Fibroblast of mammary gland (primary cell): ENCODE data around the gene MTRF1L.
"Not testable (repeated sequence)": the region's sequence is repeated elsewhere in the genome, so short reads cannot be mapped to it uniquely, and the experiment has no call there.

Source experiments
- DNase-seq: peaks from one replicate; pipeline ENCODE4 v3.0.0-alpha.2; 2010; ENCODE audit warnings: low read depth
- H3K4me3 ChIP-seq: 2 replicates; pipeline ENCODE4 v1.5.1; 2011; ENCODE audit warnings: low read depth, mild to moderate bottlenecking, low read length, moderate library complexity; ENCODE audit not compliant: control insufficient read depth
- CTCF ChIP-seq: conservative IDR thresholded peaks from 2 replicates; pipeline ENCODE4 v1.5.1; 2011; ENCODE audit warnings: low read depth, low read length, inconsistent platforms; ENCODE audit not compliant: control insufficient read depth, insufficient read depth

The MTRF1L gene

GRCh38 chr6:152976749-152977148 is 25.8 kb downstream of the MTRF1L start:
- H3K4me3 ChIP-seq, result no peak overlapping the region
- no peak for DNase-seq
- TF ChIP-seq CTCF, result no peak

DNA sequence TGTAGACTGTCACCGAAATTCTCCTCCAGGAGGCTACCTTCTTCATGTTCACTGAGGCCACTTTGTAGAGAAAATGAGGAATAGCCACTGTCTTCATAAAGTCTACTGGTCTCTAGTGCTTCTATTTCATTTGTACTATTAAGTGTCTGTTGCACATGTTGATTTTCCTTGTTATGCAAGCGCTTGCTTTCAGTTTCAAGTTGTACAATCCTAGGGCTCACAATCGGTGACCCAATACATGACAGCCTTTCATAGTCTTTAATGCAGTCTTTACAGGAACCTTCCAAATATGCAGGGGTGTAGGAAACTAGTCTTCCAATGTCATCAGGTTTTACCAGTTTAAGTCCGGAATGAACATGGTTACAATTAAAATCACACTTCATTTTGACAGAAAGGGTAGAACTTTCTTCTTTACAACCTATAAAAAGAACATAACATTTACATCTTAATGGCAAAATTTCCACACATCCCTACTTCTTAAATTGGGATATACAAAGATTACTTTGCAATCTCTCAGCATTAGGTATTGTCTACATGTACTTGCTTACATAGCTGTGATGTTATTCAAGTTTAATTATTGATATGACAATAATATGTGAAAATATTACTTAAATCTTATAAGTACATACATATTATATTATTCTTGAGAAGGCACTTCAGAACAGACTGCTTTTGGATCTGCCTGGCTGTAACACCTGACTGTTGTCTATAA is 27.1 kb downstream of the MTRF1L start:
- DNase-seq, result no peak
- TF ChIP-seq CTCF, result no peak
- H3K4me3 ChIP-seq, result no peak overlapping the region

DNA sequence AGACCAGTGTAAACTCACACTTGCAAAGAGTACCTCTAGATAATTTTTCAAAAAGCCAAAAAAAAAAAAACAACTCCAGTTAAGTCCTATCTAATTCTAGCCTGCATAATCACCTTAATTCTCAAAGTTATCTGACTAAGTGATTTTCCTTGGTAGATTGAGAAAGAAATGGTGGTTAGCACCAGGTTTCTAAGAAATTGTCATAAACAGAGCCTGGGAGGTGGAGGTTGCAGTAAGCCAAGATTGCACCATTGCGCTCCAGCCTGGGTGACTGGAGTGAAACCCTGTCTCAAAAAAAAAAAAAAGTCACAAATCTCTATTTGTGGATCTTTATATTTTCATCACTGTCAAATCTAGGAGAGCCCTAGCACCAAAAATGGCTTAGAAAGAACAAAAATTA is 28.6 kb downstream of the MTRF1L start:
- TF ChIP-seq CTCF, result no peak
- no peak overlapping the region for H3K4me3 ChIP-seq
- no peak for DNase-seq

GRCh38 chr6:152969688-152970418 is 32.7 kb downstream of the MTRF1L start:
- TF ChIP-seq CTCF, result no peak
- no peak overlapping the region for H3K4me3 ChIP-seq
- DNase-seq, result no peak

GRCh38 chr6:152966168-152966894 is 36.2 kb downstream of the MTRF1L start:
- H3K4me3 ChIP-seq, DNase-seq: not testable (repeated sequence)

DNA sequence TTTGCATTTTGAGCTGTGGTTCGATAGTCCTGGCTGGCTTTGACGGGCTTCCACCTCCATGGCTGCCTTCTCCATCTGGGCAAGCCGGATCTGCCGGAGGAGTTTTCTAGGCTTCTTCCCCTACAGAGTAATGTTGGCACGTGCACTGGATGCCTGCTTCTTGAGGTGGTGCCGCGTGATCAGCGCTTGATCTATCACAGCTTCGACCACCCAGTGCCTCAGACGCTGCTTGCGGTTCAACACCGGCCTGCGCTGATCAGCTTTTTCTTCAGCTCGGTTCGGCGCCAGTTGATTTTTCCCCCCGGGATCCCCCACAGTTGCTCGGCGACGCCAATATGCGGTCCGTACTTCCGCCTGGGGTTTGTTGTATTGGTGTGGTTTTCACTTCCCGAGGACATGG is 43.2 kb downstream of the MTRF1L start:
- no peak for DNase-seq
- no peak overlapping the region for H3K4me3 ChIP-seq
- no peak for TF ChIP-seq CTCF

GRCh38 chr6:152957796-152958195 is 44.7 kb downstream of the MTRF1L start:
- no peak for TF ChIP-seq CTCF
- no peak for DNase-seq
- no peak overlapping the region for H3K4me3 ChIP-seq
